ENCODE measurements around the gene SLC25A19.
"Not testable (repeated sequence)": the region's sequence is repeated elsewhere in the genome, so short reads cannot be mapped to it uniquely, and the experiment has no call there.

The SLC25A19 gene

DNA sequence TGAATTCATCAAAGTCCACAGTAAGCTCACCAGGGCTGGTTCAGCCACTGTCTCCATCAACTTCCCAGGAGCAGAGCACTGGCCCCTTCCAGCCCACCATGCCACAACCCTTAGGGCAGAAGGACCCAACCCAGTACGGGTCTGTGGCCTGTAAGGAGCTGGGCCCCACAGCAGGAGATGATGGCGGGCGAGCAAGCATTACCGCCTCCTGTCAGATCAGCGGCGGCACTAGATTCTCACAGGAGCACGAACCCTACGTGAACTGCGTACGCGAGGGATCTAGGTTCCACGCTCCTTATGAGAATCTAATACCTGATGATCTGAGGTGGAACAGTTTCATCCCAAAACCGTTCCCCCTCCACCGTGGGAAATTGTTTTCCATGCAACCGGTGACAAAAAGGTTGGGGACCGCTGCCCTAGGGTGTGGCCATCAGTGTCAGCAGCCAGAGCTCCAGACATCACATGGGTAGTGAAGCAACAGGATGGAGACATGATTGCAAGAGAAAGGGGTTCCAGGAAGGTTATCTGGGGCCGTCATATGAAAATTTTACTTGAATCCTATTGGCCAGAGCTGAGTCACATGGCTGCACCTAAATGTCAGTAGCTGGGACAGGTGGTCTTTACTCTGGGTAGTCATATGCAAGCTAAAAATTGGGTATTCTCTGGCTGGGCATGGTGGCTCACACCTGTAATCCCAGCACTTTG, 12.4 kb upstream of the SLC25A19 start:
- DNase-seq (ENCODE audit: low read depth): no peak

DNA sequence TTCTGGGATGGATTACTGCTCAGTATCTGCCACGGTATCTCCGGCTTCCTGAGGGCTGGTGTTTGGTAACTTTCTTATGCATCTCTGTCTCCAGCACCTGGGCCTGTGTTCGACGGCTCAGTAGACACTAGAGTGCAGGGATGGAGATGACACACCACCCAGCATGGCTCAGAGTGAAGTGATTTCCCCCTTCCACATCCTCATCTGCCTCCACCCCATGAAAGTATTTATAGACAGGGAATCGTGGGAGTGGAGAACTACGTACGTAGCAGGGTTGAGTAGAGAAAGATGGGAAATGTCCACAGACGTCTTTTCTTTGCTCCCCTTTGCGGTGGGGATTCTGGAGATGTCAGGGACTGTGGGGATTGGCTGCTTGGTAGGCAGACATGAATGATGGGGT, 11.8 kb upstream of the SLC25A19 start:
- no peak for DNase-seq (ENCODE audit: low read depth)

DNA sequence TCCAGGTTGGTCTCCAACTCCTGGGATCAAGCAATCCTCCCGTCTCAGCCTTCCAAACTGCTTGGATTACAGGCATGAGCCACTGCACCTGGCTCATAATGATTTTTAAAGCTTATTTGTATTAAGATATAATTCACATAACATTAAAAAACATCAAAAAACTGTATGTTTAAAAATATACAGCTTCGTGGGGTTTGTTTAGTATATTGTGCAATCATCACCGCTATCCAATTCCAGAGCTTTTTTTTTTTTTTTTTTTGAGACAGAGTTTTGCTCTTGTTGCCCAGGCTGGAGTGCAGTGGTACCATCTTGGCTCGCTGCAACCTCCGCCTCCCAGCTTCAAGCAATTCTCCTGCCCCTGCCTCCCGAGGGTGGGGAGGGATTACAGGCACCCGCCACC, 11.0 kb upstream of the SLC25A19 start:
- no peak for DNase-seq (ENCODE audit: low read depth)

DNA sequence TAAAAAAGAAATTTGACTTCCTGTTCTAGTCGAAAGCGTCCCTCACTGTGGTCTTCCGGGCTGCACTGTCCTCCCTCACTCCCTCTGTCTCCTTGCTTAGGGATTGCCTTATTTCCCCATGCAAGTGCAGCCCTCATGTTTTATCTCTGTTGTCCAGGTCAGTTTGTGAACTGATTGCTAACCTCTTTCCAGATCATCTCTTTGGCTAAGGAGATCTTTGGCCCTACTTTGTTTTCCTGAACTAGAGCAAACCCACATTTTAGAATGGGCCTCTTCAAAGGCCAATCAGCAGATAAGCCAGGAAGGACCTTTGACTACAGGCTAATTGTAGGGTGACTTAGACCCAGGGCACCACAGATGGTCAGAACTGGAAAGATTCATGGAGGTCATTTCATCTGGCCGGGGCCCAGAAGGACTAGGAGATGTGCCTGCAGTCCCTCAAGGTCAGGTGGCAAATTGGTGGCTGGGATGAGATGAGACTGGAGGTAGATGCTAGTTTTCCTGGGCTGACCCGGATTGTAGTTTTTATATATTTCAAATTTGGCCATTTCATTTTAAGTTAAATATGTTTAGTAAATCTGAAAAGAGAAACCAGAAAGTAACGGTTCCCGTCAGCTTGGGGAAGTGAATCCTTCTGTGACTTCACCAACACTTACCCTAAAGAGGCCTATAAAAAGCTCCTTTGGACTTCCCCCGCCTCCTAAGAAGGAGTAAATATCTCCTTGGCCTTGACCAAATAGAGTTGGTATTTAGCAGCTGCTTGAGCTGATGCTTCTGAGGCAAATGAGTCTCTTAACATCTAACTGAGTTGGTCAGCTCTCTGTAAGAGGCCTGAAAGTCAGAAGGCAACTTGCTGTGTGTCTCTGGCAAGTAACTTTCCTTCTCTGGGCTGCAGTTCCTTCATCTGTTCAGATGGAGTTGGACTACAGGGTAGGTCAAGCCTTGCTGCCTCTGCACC, 6.2 kb upstream of the SLC25A19 start:
- DNase-seq (ENCODE audit: low read depth): no peak

DNA sequence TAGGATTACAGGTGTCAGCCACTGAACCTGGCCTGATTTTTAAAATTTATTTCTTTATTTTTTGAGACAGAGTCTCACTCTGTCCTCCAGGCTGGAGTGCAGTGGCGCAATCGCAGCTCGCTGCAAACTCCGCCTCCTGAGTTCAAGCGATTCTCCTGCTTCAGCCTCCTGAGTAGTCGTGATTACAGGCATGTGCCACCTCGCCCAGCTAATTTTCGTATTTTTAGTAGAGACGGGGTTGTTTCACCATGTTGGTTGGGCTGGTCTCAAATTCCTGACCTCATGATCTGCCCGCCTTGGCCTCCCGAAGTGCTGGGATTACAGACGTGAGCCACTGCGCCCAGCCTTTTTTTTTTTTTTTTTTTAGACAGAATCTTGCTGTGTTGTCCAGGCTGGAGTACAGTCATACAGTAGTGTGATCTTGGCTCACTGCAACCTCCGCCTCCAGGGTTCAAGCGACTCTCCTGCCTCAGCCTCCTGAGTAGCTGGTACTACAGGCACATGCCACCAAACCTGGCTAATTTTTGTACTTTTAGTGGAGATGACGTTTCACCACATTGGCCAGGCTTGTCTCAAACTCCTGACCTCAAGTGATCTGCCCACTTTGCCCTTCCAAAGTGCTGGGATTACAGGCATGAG, 3.7 kb upstream of the SLC25A19 start:
- DNase-seq (ENCODE audit: low read depth): not testable (repeated sequence)

DNA sequence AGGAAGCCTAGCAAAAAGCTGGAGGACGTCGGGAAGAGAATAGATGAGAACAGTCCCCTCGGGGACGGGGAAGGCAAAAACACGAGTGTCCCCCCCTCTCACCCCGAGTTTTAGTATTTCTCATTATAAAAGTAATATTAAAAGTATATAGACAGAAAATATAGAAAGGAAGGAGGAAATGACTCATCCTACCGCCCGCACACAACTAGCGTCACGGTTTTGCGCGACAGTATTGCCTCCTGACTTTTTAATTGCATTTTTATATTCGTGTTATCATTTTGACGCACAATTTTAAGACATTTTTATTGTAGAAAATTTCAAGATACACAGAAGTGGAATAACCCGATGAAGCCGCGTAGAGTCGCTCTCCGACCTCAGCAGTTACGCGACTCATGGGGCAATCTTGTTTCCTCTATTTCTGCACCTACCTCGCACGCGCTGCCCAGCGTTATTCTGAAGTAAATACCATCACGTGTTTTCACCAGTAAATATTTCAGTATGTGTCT, 652 bp upstream of the SLC25A19 start:
- no peak for DNase-seq (ENCODE audit: low read depth)

DNA sequence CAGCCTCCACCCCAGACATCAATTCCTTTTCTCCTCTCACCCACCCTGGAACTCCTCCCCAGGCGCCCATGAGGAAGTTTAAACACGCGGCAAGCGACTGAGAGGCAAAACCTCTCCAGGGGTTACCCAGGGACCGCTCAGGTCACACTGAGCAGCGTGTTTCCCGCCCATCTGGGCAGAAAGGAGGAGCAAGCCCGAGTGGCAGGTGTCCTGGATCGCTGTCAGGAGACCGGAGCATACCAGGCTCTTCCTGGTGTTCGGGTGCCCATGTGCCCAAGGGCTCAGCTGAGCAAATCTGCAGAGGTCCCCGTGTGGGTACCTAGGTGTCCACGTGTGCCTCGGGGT, 491 bp downstream of the SLC25A19 start:
- DNase-seq (ENCODE audit: low read depth): no peak

DNA sequence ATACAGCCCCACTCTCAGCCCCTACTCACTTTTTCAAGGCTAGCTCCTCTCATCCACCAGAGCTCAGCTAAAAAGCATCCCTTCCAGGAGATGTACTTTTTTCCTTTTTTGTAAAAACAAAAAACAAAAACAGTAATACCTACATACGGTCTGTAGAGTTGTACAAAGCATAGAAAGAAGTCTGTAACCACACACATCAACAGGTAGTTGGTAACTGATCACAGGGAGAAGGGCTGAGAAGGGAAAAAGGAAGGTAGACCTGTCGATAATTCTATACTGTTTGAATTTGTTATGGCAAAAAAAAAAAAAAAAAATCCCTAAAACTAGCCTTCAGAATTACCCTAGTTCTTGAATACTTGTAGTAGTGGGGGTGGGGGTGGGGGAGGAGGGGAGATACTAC, 874 bp downstream of the SLC25A19 start:
- no peak for DNase-seq (ENCODE audit: low read depth)

DNA sequence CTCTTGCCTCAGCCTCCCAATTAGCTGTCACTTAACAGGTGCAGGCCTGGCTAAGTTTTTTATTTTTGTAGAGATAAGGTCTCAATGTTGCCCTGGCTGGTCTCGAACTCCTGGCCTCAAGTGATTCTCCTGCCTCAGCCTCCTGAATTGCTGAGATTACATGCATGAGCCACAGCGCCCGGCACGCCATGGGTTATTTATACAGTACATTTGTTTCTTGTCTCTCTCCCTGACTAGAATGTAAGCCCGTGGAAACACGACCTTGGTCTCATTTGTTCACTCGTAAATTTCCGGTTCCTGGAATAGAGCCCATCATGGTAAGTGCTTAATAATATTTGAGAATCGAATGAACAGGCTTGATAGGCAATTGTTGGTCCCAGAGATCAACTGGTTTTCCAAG, 2.0 kb downstream of the SLC25A19 start:
- DNase-seq (ENCODE audit: low read depth): no peak

DNA sequence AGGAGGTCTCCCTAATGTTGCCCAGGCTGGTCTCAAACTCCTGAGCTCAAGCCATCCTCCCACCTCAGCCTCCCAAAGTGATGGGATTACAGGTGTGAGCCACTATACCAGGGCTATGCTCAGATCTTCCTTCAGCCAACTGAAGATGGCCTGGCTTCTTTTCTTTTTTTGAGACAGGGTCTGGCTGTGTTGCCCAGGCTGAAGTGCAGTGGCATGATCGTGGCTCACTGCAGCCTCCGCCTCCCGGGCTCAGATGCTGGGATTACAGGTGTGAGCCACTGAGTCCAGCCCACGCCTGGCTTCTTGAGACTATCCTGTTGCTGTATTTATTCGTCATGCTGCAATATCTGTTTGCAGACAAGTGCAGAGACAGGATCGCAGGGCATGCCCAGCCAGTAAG, 4.1 kb downstream of the SLC25A19 start:
- no peak for DNase-seq (ENCODE audit: low read depth)

DNA sequence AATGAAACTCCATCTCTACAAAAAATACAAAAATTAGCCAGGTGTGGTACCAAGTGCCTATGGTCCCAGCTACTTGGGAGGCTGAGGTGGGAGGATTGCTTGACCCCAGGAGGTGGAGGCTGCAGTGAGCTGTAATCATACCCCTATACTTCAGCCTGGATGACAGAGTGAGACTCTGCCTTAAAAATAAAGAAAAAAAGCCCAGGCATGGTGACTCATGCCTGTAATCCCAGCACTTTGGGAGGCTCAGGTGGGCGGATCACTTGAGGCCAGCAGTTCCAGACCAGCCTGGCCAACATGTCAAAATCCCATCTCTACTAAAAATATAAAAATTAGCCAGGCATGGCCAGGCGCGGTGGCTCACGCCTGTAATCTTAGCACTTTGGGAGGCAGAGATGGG, 9.0 kb downstream of the SLC25A19 start:
- not testable (repeated sequence) for DNase-seq (ENCODE audit: low read depth)

DNA sequence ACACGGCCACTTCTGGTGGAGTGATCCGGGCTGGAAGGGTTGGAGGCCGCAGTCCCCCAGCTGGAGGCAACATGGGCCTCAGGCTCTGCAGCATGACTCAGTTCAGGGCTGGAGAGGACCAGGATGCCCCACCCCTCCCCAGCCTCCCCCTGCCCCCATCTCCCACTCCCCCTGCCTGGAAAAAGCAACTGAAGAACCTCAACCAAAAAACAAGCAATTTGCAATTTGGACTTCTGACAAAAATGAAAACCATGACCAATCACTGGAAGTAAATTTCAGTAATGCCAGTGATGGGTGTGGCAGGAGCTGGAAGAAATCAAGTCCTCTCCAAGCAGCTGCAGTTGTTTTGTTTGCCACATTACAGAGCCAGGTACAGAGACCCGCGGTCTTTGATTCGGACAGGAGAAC, 11.6 kb downstream of the SLC25A19 start:
- no peak for DNase-seq (ENCODE audit: low read depth)

DNA sequence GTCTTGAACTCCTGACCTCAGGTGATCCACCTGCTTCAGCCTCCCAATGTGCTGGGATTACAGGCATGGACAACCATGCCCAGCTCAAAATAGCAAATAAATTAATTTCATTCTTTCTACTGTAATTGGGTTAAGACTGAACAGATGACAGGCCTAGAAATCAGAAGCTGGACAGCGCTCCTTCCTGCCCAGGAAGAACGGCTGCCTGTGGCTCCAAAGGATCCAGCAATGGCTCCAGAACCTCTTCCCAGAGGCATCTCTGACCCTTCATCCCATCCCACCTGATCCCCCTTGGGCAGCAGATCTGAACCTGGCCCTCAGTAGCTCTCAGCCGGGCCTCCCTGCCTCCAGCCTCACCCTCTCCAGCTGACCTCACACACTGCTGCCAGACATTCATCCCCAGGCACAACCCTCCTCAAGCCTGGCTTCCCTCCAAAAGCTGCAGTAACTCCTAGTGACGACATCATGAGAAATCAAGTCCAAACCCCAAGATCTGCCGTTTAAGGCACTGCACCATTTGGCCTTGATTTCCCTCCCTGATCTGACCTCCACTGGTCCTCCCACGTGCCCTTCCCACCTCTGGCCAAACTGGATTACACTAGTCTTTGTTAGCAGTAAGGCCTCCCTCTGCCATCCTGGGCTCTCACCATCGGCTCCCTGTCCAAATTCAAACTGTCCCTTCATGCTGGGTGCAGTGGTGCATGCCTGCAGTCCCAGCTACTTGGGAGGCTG, 15.1 kb downstream of the SLC25A19 start:
- no peak for DNase-seq (ENCODE audit: low read depth)

DNA sequence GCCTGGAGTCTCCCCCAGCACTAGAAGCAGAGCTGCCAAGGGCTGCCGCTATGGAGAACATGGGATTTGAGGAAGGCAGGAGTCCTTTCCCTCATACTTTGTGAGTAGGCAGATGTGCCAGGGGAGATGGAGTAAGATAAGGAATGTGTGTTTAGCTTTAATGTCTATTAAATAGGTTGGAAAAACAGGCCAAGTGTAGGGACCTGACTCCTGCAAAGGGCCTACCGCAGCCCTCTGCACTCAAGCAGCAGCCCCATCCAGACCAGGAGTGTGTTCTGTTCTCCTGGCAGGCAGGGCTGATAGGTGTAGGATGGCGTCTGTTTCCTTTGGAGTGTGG, 16.4 kb downstream of the SLC25A19 start:
- DNase-seq (ENCODE audit: low read depth): no peak

DNA sequence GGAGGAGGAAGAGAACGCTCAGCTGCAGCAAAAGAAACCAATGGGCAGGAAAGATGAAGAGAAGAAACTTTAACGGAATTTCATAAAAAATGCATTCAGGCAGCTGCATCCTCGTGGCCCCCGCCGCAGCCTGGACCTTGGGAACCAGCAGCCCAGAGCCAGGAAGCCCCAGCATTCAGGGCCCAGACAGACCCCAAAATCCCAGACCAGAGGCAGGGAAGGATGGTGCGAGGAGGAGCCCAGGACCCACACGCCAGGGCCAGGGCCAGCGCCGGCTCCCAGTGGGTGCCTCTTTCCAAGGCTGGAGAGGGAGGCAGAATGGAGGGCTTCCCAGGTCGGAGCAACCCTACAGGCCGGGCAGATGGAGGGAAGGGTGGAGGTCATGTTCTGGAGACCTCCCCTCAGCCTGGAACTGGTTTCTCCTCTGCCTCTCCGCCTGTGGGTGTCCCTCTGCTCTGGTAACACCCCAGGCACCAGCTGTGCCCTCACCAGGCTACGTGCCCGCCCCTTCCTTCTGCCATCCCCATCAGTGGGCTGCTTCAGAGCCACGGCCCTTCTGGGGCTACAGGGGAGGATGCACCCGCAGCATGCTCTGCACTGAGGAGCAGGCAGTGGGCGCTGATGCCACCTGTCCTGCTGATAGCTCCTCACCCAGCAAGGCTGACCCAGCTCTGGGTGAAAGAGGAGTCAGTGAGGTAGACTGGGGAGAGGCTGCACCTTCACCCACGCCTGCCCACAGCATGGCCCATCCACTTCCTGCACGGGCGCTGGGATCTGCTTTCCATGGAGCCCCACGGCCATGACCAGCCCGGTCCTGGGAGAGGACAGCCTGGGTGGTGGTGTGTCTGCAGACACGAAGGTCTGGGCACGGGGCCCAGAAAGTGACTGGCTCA, 17.0 kb downstream of the SLC25A19 start:
- no peak for DNase-seq (ENCODE audit: low read depth)

DNA sequence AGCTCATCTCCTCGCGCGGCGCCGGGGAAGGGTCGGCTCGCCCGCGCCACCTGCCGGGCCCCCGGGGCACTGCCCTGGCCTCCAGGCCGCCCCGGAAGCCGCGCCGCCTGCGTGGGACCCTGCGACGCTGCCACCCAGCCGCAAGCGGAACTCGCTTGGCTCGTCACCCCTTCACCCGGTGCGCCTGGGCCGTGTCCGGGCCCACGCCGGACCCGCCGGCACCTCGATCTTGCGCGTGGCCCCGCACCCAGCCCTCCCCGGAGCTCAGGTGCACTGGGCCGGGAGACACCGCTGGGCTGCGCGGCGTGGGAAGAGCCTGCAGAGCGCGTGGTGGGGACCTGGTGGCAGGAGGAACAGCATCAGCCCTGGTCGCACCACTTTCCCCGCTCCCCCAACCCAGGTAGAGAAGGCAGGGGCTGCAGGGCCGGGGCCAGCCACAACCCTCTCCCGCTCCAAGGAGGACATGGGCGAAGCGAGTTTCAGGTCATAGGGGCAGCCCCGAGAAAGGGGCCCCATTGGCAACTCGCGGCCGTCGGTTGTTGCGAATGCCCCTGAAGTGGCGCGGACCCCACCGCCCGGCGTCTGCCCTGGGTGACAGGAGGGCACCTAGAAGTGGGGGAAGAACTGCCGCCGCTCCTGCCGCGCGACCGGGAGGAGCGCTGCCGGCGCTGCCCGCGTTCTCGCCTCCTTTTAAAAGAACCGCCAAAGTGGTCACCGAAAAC, 17.8 kb downstream of the SLC25A19 start:
- no peak for DNase-seq (ENCODE audit: low read depth)

DNA sequence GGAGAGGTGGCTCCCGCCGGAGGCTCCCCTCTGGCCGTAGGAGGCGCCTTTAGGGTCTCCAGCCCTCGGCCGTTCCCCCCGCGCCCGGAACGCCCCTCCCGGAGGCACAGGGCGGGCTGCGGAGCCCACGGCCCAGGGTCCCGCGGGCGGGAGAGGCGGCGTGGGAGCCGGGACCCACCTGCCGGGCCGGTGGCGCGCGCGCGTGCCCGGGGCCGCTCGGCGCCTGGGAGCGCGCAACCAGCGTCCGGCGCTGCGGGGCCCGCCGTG, 18.3 kb downstream of the SLC25A19 start, which contains the start of gene MIF4GD:
Gene MIF4GD, minus strand, starts transcription at position 266 of the 267 bp plus-strand sequence. CDS start 1,036 bp downstream, outside the sequence.
- no peak for DNase-seq (ENCODE audit: low read depth)

DNA sequence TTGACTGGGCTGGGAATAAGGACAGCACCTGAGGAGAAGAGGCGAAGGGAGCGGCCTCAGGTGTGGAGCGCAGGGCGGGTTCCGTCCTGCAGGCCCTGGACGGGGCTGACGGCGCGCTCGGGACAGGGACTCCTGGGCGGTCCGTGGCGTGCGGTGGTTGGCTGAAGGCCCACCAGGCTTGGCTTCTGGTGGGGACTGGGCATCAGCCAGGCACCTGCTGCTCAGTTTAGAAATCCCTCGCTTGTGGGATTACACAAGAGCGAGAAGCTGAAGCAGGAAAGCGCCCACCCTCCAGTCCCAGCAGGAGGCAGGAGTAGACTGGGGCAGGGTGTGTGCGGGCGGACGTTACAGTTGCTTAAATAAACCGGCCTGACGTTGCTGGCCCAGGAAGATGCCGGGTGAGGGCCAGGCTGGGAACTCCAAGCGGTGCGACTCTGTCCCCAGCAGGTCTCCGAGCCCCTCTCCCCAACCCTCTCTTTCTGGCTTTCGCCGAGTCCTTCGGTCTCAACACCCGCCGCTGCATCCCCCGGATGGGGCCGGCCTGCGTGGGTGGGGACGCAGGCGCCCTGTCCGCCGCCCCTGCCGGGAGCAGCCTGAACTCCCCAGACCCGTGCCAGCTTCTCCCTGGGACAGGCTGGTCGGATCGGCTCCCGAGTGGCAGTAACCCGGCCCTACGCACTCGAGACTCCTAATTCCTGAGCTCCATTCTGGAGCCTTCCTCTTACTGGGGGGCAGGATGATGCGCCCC, 18.8 kb downstream of the SLC25A19 start:
- DNase-seq (ENCODE audit: low read depth): peak; percentile 18

DNA sequence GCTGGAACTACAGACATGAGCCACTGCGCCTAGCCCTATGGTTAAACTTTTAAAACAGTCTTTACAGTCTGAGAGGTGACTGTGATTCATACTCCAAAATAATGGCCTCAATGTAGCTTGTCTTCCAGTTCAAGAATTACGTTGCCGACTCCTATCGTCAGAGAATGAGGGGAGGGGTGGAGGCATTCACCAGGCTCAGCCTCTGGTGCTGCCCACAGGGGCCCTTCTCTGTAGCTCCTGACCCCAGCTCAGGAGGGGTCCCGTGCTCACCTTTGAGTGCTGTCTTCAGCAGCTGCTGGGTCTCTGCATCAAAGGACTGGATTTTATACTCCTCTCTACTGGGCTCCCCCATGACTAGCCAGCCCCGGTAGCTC, 19.4 kb downstream of the SLC25A19 start:
- no peak for DNase-seq (ENCODE audit: low read depth)

All from non-pigmented ciliary epithelial cell (primary cell).